Glutamatergic neuron (in vitro differentiated cells): ENCODE measurements around the gene SULT1A2. TPM values are rescaled to one million over a fixed set of nuclear protein-coding genes. Genes with fewer than 3 reads are reported as not detected.

Experiments
- DNase-seq: peaks from one replicate; pipeline ENCODE4 v3.0.0; 2022
- H3K27ac Mint-ChIP-seq: one replicate; pipeline ENCODE4 v1.8.0; 2020; ENCODE audit warnings: mild to moderate bottlenecking, mixed read lengths, inconsistent platforms; ENCODE audit not compliant: unreplicated experiment
- H3K27me3 Mint-ChIP-seq: one replicate; pipeline ENCODE4 v1.8.0; 2020; ENCODE audit warnings: mild to moderate bottlenecking, moderate library complexity, mixed read lengths, inconsistent platforms; ENCODE audit not compliant: unreplicated experiment
- H3K36me3 Mint-ChIP-seq: one replicate; pipeline ENCODE4 v1.8.0; 2020; ENCODE audit warnings: mild to moderate bottlenecking, mixed read lengths, inconsistent platforms; ENCODE audit not compliant: unreplicated experiment
- H3K4me1 Mint-ChIP-seq: one replicate; pipeline ENCODE4 v1.8.0; 2020; ENCODE audit warnings: mild to moderate bottlenecking, low read depth, mixed read lengths, inconsistent platforms; ENCODE audit not compliant: unreplicated experiment
- H3K4me3 Mint-ChIP-seq: one replicate; pipeline ENCODE4 v1.8.0; 2020; ENCODE audit warnings: mild to moderate bottlenecking, mixed read lengths, inconsistent platforms; ENCODE audit not compliant: unreplicated experiment
- H3K9me3 Mint-ChIP-seq: one replicate; pipeline ENCODE4 v1.8.0; 2020; ENCODE audit warnings: mild to moderate bottlenecking, moderate library complexity, mixed read lengths, inconsistent platforms; ENCODE audit not compliant: unreplicated experiment
- CTCF ChIP-seq: fragments of 200-600 bp; sonication (generic); IDR thresholded peaks from one replicate; pipeline ENCODE4 v1.5.0; 2021; ENCODE audit not compliant: partially characterized antibody, unreplicated experiment
- total RNA-seq: library from RNA; stranded (reverse); fragmentation: NEBNext Ultra II Directional; extraction: Animal tissue kit (Norgen Biotek cat#: 25700); gene quantifications from one replicate; pipeline ENCODE4 v1.2.1, GENCODE V29; 2021; ENCODE audit not compliant: unreplicated experiment

SULT1A2 gene
- total RNA-seq, 1 donor from 2014 or later: not detected

- H3K9me3 Mint-ChIP-seq: peaks cover 4% of the 10 kb centered on the region
- H3K4me3 Mint-ChIP-seq: no peak overlapping the region
- peaks cover 4% of the 10 kb centered on the region for H3K27me3 Mint-ChIP-seq
- no peaks in the 10 kb centered on the region for H3K4me1 Mint-ChIP-seq
- DNase-seq: no peak
- TF ChIP-seq CTCF: no peak
- no peaks in the 10 kb centered on the region for H3K36me3 Mint-ChIP-seq
- no peak overlapping the region for H3K27ac Mint-ChIP-seq
Observed at GRCh38 chr16:28589069-28589468, 7.8 kb downstream of the SULT1A2 start.

GRCh38 chr16:28587386-28587785, 9.5 kb downstream of the SULT1A2 start:
- Mint-ChIP-seq H3K9me3 (peaks cover 2% of the 10 kb centered on the region), H3K27me3 (no peaks in the 10 kb centered on the region), H3K27ac (no peak overlapping the region), H3K36me3 (no peaks in the 10 kb centered on the region), H3K4me1 (no peaks in the 10 kb centered on the region), H3K4me3 (no peak overlapping the region)
- DNase-seq: no peak
- TF ChIP-seq CTCF: no peak

GRCh38 chr16:28586466-28586865, 10.4 kb downstream of the SULT1A2 start:
- no peaks in the 10 kb centered on the region for H3K4me1 Mint-ChIP-seq
- H3K9me3 Mint-ChIP-seq: peaks cover 2% of the 10 kb centered on the region
- TF ChIP-seq CTCF: no peak
- no peak for DNase-seq
- no peaks in the 10 kb centered on the region for H3K27me3 Mint-ChIP-seq
- H3K36me3 Mint-ChIP-seq: no peaks in the 10 kb centered on the region
- no peak overlapping the region for H3K4me3 Mint-ChIP-seq
- no peak overlapping the region for H3K27ac Mint-ChIP-seq

GRCh38 chr16:28585674-28586073, 11.2 kb downstream of the SULT1A2 start:
- Mint-ChIP-seq H3K4me1 (no peaks in the 10 kb centered on the region), H3K4me3 (no peak overlapping the region), H3K36me3 (no peaks in the 10 kb centered on the region), H3K27me3 (no peaks in the 10 kb centered on the region), H3K9me3 (no peaks in the 10 kb centered on the region), H3K27ac (no peak overlapping the region)
- no peak for TF ChIP-seq CTCF
- no peak for DNase-seq

- Mint-ChIP-seq H3K27ac (no peak overlapping the region), H3K36me3 (no peaks in the 10 kb centered on the region), H3K27me3 (peaks cover 2% of the 10 kb centered on the region), H3K9me3 (no peaks in the 10 kb centered on the region), H3K4me3 (no peak overlapping the region), H3K4me1 (no peaks in the 10 kb centered on the region)
- no peak for TF ChIP-seq CTCF
- no peak for DNase-seq
Observed at GRCh38 chr16:28580726-28581315, 16.0 kb downstream of the SULT1A2 start.
